ENCODE measurements around the gene EIF4E3.

The EIF4E3 gene

GRCh38 chr3:71759401-71759800 is 34.2 kb upstream of the EIF4E3 start:
- no peak for TF ChIP-seq FOXP2 (optimal IDR thresholded peaks at IDR 0.05; ENCODE audit: borderline replicate concordance, extremely low read depth, extremely low read length, insufficient read depth)
- TF ChIP-seq SIN3A (IDR thresholded peaks at IDR 0.05; ENCODE audit: borderline replicate concordance, insufficient read depth, low read length) = no peak

GRCh38 chr3:71758091-71758490 is 32.9 kb upstream of the EIF4E3 start:
- TF ChIP-seq FOXP2 (optimal IDR thresholded peaks at IDR 0.05; ENCODE audit: borderline replicate concordance, extremely low read depth, extremely low read length, insufficient read depth) (no peak), POLR2AphosphoS5 (IDR thresholded peaks at IDR 0.05; ENCODE audit: low read depth, low read length) (no peak), TAF1 (IDR thresholded peaks at IDR 0.05; ENCODE audit: borderline replicate concordance, insufficient read depth, low read length) (no peak)
- TF ChIP-seq, protein P1, sequence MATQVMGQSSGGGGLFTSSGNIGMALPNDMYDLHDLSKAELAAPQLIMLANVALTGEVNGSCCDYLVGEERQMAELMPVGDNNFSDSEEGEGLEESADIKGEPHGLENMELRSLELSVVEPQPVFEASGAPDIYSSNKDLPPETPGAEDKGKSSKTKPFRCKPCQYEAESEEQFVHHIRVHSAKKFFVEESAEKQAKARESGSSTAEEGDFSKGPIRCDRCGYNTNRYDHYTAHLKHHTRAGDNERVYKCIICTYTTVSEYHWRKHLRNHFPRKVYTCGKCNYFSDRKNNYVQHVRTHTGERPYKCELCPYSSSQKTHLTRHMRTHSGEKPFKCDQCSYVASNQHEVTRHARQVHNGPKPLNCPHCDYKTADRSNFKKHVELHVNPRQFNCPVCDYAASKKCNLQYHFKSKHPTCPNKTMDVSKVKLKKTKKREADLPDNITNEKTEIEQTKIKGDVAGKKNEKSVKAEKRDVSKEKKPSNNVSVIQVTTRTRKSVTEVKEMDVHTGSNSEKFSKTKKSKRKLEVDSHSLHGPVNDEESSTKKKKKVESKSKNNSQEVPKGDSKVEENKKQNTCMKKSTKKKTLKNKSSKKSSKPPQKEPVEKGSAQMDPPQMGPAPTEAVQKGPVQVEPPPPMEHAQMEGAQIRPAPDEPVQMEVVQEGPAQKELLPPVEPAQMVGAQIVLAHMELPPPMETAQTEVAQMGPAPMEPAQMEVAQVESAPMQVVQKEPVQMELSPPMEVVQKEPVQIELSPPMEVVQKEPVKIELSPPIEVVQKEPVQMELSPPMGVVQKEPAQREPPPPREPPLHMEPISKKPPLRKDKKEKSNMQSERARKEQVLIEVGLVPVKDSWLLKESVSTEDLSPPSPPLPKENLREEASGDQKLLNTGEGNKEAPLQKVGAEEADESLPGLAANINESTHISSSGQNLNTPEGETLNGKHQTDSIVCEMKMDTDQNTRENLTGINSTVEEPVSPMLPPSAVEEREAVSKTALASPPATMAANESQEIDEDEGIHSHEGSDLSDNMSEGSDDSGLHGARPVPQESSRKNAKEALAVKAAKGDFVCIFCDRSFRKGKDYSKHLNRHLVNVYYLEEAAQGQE (IDR thresholded peaks at IDR 0.05; ENCODE audit: insufficient read depth in 1 of 2, low read depth in 2 of 2, low read length in 2 of 2) = no peak

DNA sequence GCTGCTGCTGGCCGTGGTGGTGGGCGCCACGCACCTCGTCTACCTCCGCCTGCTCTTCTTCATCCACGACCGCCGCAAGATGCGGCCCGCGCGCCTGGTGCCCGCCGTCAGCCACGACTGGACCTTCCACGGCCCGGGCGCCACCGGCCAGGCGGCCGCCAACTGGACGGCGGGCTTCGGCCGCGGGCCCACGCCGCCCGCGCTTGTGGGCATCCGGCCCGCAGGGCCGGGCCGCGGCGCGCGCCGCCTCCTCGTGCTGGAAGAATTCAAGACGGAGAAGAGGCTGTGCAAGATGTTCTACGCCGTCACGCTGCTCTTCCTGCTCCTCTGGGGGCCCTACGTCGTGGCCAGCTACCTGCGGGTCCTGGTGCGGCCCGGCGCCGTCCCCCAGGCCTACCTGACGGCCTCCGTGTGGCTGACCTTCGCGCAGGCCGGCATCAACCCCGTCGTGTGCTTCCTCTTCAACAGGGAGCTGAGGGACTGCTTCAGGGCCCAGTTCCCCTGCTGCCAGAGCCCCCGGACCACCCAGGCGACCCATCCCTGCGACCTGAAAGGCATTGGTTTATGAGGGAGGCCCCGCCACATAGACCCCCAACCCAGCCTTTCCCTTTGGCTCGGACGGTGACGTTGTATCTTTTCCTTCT is 29.5 kb upstream of the EIF4E3 start:
- TF ChIP-seq TAF1 (IDR thresholded peaks at IDR 0.05; ENCODE audit: borderline replicate concordance, insufficient read depth, low read length) = no peak
- no peak for TF ChIP-seq SIN3A (IDR thresholded peaks at IDR 0.05; ENCODE audit: borderline replicate concordance, insufficient read depth, low read length)
- no peak for TF ChIP-seq FOXP2 (optimal IDR thresholded peaks at IDR 0.05; ENCODE audit: borderline replicate concordance, extremely low read depth, extremely low read length, insufficient read depth)
- no peak for TF ChIP-seq POLR2AphosphoS5 (IDR thresholded peaks at IDR 0.05; ENCODE audit: low read depth, low read length)
- TF ChIP-seq, protein P1 (IDR thresholded peaks at IDR 0.05; ENCODE audit: insufficient read depth in 1 of 2, low read depth in 2 of 2, low read length in 2 of 2) = no peak

DNA sequence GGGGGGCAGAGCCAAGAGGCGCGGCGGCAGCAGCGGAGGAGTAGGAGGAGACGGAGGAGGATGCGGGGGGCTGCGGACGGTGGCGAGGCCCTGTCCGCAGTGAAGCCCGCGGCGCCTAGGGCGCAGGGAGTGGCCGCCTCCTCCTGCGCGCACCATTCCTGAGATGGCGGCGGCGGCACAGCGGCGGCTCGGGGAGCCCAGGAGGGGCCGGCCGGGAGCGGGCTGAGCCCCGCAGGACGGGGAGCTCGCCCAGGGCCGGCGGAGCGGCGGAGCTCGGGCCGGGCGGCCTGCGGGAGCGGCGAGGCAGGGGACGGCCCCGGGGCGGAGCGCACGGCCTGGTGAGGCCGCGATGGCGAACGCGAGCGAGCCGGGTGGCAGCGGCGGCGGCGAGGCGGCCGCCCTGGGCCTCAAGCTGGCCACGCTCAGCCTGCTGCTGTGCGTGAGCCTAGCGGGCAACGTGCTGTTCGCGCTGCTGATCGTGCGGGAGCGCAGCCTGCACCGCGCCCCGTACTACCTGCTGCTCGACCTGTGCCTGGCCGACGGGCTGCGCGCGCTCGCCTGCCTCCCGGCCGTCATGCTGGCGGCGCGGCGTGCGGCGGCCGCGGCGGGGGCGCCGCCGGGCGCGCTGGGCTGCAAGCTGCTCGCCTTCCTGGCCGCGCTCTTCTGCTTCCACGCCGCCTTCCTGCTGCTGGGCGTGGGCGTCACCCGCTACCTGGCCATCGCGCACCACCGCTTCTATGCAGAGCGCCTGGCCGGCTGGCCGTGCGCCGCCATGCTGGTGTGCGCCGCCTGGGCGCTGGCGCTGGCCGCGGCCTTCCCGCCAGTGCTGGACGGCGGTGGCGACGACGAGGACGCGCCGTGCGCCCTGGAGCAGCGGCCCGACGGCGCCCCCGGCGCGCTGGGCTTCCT is 28.8 kb upstream of the EIF4E3 start, which contains the start of gene GPR27:
Gene GPR27 (plus strand): TSS at position 155 of the 909 bp plus-strand sequence. CDS start 195 bp downstream, at position 350.
- TF ChIP-seq, protein P1 (IDR thresholded peaks at IDR 0.05; ENCODE audit: insufficient read depth in 1 of 2, low read depth in 2 of 2, low read length in 2 of 2) = no peak
- TF ChIP-seq TAF1 (IDR thresholded peaks at IDR 0.05; ENCODE audit: borderline replicate concordance, insufficient read depth, low read length) (no peak), SIN3A (IDR thresholded peaks at IDR 0.05; ENCODE audit: borderline replicate concordance, insufficient read depth, low read length) (no peak), POLR2AphosphoS5 (IDR thresholded peaks at IDR 0.05; ENCODE audit: low read depth, low read length) (no peak), FOXP2 (optimal IDR thresholded peaks at IDR 0.05; ENCODE audit: borderline replicate concordance, extremely low read depth, extremely low read length, insufficient read depth) (no peak)

GRCh38 chr3:71752831-71753700 is 27.9 kb upstream of the EIF4E3 start:
- TF ChIP-seq SIN3A (IDR thresholded peaks at IDR 0.05; ENCODE audit: borderline replicate concordance, insufficient read depth, low read length) (no peak), POLR2AphosphoS5 (IDR thresholded peaks at IDR 0.05; ENCODE audit: low read depth, low read length) (no peak), TAF1 (IDR thresholded peaks at IDR 0.05; ENCODE audit: borderline replicate concordance, insufficient read depth, low read length) (no peak), FOXP2 (optimal IDR thresholded peaks at IDR 0.05; ENCODE audit: borderline replicate concordance, extremely low read depth, extremely low read length, insufficient read depth) (no peak)
- TF ChIP-seq, protein P1 (IDR thresholded peaks at IDR 0.05; ENCODE audit: insufficient read depth in 1 of 2, low read depth in 2 of 2, low read length in 2 of 2) = no peak

Data from PFSK-1 (cell line).